Measurements from ENCODE around the gene GLOD4. TPM values are rescaled to one million over a fixed set of nuclear protein-coding genes. Genes with fewer than 3 reads are reported as not detected.

The GLOD4 gene
- total RNA-seq, 1 donor from 2014 or later = 124 TPM

GRCh38 chr17:804541-805435, 22.7 kb upstream of the GLOD4 start:
- Mint-ChIP-seq H3K27me3 (ENCODE audit: low read depth) (no peaks in the 10 kb centered on the region), H3K9me3 (no peaks in the 10 kb centered on the region), H3K4me1 (peaks cover 30% of the 10 kb centered on the region), H3K36me3 (ENCODE audit: low read depth) (peaks cover 10% of the 10 kb centered on the region), H3K27ac (ENCODE audit: unreplicated experiment) (peak overlapping the region; percentile 92), H3K4me3 (peak overlapping the region; percentile 83)
- peak; percentile 69 for DNase-seq (ENCODE audit: low read depth, low spot score)
- TF ChIP-seq, protein P1, sequence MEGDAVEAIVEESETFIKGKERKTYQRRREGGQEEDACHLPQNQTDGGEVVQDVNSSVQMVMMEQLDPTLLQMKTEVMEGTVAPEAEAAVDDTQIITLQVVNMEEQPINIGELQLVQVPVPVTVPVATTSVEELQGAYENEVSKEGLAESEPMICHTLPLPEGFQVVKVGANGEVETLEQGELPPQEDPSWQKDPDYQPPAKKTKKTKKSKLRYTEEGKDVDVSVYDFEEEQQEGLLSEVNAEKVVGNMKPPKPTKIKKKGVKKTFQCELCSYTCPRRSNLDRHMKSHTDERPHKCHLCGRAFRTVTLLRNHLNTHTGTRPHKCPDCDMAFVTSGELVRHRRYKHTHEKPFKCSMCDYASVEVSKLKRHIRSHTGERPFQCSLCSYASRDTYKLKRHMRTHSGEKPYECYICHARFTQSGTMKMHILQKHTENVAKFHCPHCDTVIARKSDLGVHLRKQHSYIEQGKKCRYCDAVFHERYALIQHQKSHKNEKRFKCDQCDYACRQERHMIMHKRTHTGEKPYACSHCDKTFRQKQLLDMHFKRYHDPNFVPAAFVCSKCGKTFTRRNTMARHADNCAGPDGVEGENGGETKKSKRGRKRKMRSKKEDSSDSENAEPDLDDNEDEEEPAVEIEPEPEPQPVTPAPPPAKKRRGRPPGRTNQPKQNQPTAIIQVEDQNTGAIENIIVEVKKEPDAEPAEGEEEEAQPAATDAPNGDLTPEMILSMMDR (conservative IDR thresholded peaks at IDR 0.05) = no peak

DNA sequence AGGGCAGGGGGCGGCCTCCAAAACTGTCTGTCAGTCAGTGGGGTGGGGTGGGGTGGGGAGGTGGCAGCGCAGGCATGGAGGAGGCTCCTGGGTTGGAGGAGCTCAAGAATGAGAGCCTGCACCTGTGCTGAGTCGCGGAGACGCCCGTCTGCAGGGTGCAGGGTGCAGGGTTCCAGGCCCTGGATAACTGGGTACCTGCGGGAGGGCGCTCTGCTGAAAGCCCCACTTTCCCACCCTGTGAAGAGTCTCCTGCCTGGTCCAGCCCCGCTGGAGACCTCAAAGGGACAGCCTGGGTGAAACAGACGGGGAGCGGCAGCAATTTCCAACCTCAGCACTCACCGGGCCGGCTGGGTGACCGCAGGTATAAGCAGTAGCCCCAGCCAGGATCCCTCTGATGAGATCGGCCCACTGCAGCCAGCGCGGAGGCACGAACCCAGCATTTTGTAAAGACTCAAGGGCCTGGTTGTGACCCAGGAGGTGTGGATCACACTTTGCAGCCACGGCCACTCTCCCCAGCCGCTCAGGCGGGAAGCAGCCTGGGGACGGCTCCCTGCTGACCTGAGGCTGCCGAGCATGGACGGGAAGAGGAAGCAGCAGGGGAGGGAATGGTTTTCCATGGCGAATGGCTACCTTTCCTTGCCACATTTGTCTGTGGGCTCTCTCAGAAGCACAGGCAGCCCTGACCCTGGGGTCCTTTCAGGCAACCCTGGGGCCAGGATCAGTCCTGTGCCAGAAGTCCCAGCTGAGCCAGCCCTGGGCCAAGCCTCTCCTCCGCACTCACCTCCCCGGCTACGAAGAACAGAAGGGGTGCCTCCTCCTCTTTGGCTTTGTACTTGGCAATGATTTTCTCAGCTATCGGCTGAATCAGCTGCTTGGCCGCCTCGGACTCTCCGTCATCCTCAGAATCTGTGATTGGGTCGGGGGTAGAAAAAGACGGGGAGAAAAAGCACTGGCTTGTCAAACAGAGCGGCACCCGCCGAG, 21.1 kb upstream of the GLOD4 start:
- Mint-ChIP-seq H3K4me1 (peaks cover 30% of the 10 kb centered on the region), H3K27ac (ENCODE audit: unreplicated experiment) (peak overlapping the region; percentile 92), H3K4me3 (peak overlapping the region; percentile 83), H3K36me3 (ENCODE audit: low read depth) (peaks cover 3% of the 10 kb centered on the region), H3K9me3 (no peaks in the 10 kb centered on the region), H3K27me3 (ENCODE audit: low read depth) (no peaks in the 10 kb centered on the region)
- TF ChIP-seq, protein P1 (conservative IDR thresholded peaks at IDR 0.05) = no peak
- DNase-seq (ENCODE audit: low read depth, low spot score) = no peak

- TF ChIP-seq, protein P1 (conservative IDR thresholded peaks at IDR 0.05) = no peak
- Mint-ChIP-seq H3K4me1 (peaks cover 30% of the 10 kb centered on the region), H3K27ac (ENCODE audit: unreplicated experiment) (no peak overlapping the region), H3K4me3 (no peak overlapping the region), H3K36me3 (ENCODE audit: low read depth) (peaks cover 3% of the 10 kb centered on the region), H3K9me3 (no peaks in the 10 kb centered on the region), H3K27me3 (ENCODE audit: low read depth) (no peaks in the 10 kb centered on the region)
- no peak for DNase-seq (ENCODE audit: low read depth, low spot score)
These were observed 20.4 kb upstream of the GLOD4 start for GRCh38 chr17:802481-802880.

GRCh38 chr17:801660-802059, 19.6 kb upstream of the GLOD4 start:
- Mint-ChIP-seq H3K4me1 (peaks cover 26% of the 10 kb centered on the region), H3K36me3 (ENCODE audit: low read depth) (peaks cover 5% of the 10 kb centered on the region), H3K27ac (ENCODE audit: unreplicated experiment) (no peak overlapping the region)

More at GRCh38 chr17:801660-802059, 19.6 kb upstream of the GLOD4 start:
- Mint-ChIP-seq H3K4me3 (peak overlapping the region; percentile 54), H3K27me3 (ENCODE audit: low read depth) (no peaks in the 10 kb centered on the region), H3K9me3 (no peaks in the 10 kb centered on the region)
- no peak for DNase-seq (ENCODE audit: low read depth, low spot score)
- TF ChIP-seq, protein P1 (conservative IDR thresholded peaks at IDR 0.05) = no peak
